Hepatocyte (in vitro differentiated cells): Measurements from ENCODE around the gene ARHGEF25. TPM values are rescaled to one million over a fixed set of nuclear protein-coding genes. Genes with fewer than 3 reads are reported as not detected.

ENCODE experiments used
- DNase-seq: peaks from one replicate; pipeline ENCODE4 v3.0.0-alpha.2; 2016; ENCODE audit warnings: low spot score
- H2AFZ ChIP-seq: fragments of 200-600 bp; sonication (generic); 2 replicates; pipeline ENCODE4 v1.6.0; 2016; ENCODE audit warnings: antibody characterized with exemption, mild to moderate bottlenecking
- H3K27ac ChIP-seq: fragments of 200-600 bp; sonication (generic); 2 replicates; pipeline ENCODE4 v1.5.1; 2016; ENCODE audit warnings: mild to moderate bottlenecking
- H3K27me3 ChIP-seq: fragments of 200-600 bp; sonication (generic); 2 replicates; pipeline ENCODE4 v1.6.1; 2016
- H3K36me3 ChIP-seq: fragments of 200-600 bp; sonication (generic); replicated peaks from 2 replicates; pipeline ENCODE4 v1.5.1; 2016; ENCODE audit warnings: low read depth; ENCODE audit not compliant: insufficient read depth
- H3K4me1 ChIP-seq: fragments of 200-600 bp; sonication (generic); 2 replicates; pipeline ENCODE4 v1.5.1; 2016; ENCODE audit warnings: mild to moderate bottlenecking, moderate library complexity; ENCODE audit not compliant: insufficient read depth
- H3K4me2 ChIP-seq: fragments of 200-600 bp; sonication (generic); 2 replicates; pipeline ENCODE4 v1.6.0; 2016
- H3K4me3 ChIP-seq: fragments of 200-600 bp; sonication (generic); 2 replicates; pipeline ENCODE4 v1.5.1; 2016; ENCODE audit warnings: mild to moderate bottlenecking
- H3K79me2 ChIP-seq: fragments of 200-600 bp; sonication (generic); 2 replicates; pipeline ENCODE4 v1.6.0; 2017; ENCODE audit warnings: mild to moderate bottlenecking
- H3K9me2 ChIP-seq: fragments of 200-600 bp; sonication (generic); replicated peaks from 2 replicates; pipeline ENCODE4 v1.6.0; 2017; ENCODE audit warnings: mild to moderate bottlenecking; ENCODE audit not compliant: insufficient read depth
- H3K9me3 ChIP-seq: fragments of 200-600 bp; sonication (generic); 2 replicates; pipeline ENCODE4 v1.5.1; 2016; ENCODE audit warnings: low read depth, mild to moderate bottlenecking
- H4K20me1 ChIP-seq: fragments of 200-600 bp; sonication (generic); 2 replicates; pipeline ENCODE4 v1.6.0; 2016; ENCODE audit warnings: mild to moderate bottlenecking; ENCODE audit not compliant: insufficient read depth, poor library complexity, severe bottlenecking
- CTCF ChIP-seq: fragments of 200-600 bp; sonication (generic); IDR thresholded peaks from 2 replicates; pipeline ENCODE4 v1.5.1; 2016; ENCODE audit warnings: antibody characterized with exemption, mild to moderate bottlenecking; ENCODE audit not compliant: poor library complexity
- EZH2 ChIP-seq: fragments of 200-600 bp; sonication (generic); IDR thresholded peaks from 2 replicates; pipeline ENCODE4 v1.6.1; 2016; ENCODE audit warnings: antibody characterized with exemption, mild to moderate bottlenecking, borderline replicate concordance
- EZH2phosphoT487 ChIP-seq: fragments of 200-600 bp; sonication (generic); IDR thresholded peaks from one replicate; pipeline ENCODE4 v1.6.1; 2018; ENCODE audit warnings: antibody characterized with exemption, mild to moderate bottlenecking, low read depth, moderate library complexity; ENCODE audit not compliant: unreplicated experiment, severe bottlenecking
- WGBS: methylation state at CpG from one replicate; pipeline ENCODE4 v1.1.6; 2016; ENCODE audit warnings: low lambda C conversion rate; ENCODE audit errors: missing lambda C conversion rate; 5-methylcytosine and 5-hydroxymethylcytosine counted together
- polyA plus RNA-seq: library from polyadenylated mRNA; unstranded; fragments of >200 nt; fragmentation: Nextera tagmentation; extraction: Ambion mirVana; gene quantifications from 2 replicates; pipeline ENCODE4 v1.2.1, GENCODE V29; 2016
- total RNA-seq: library from RNA; depleted of rRNA; stranded (reverse); fragments of >200 nt; gene quantifications from 2 replicates; pipeline ENCODE4 v1.2.3, GENCODE V29; 2014

The ARHGEF25 gene
- total and polyA plus RNA-seq, 2 experiments from 2014 or later = 0.29 to 12.6 TPM

- Histone ChIP-seq H4K20me1 (no peaks in the 10 kb centered on the region), H3K4me2 (peak overlapping the region; percentile 93), H2AFZ (peak overlapping the region; percentile 87), H3K27ac (peak overlapping the region; percentile 69), H3K9me2 (no peaks in the 10 kb centered on the region), H3K27me3 (peaks cover 3% of the 10 kb centered on the region), H3K4me3 (peak overlapping the region; percentile 88), H3K9me3 (no peaks in the 10 kb centered on the region), H3K36me3 (no peaks in the 10 kb centered on the region), H3K4me1 (peaks cover 22% of the 10 kb centered on the region), H3K79me2 (no peaks in the 10 kb centered on the region)
- 8% methylated on average over 22 of the region's 25 CpGs for WGBS
- no peak for TF ChIP-seq EZH2
- TF ChIP-seq CTCF = no peak
- no peak for TF ChIP-seq EZH2phosphoT487
- peak; percentile 47 for DNase-seq
Measured at GRCh38 chr12:57604992-57605810, 6.0 kb upstream of the ARHGEF25 start.

- peaks cover 10% of the 10 kb centered on the region for H3K27me3 ChIP-seq
- TF ChIP-seq EZH2 = no peak
- TF ChIP-seq CTCF = no peak
- no peak for TF ChIP-seq EZH2phosphoT487
Measured at GRCh38 chr12:57605811-57606311, 5.4 kb upstream of the ARHGEF25 start.

GRCh38 chr12:57606399-57606798 is 4.8 kb upstream of the ARHGEF25 start:
- Histone ChIP-seq H3K4me3 (no peak overlapping the region), H3K27me3 (peaks cover 13% of the 10 kb centered on the region), H2AFZ (no peak overlapping the region), H3K9me3 (no peaks in the 10 kb centered on the region), H3K36me3 (no peaks in the 10 kb centered on the region), H3K9me2 (no peaks in the 10 kb centered on the region), H3K27ac (no peak overlapping the region), H3K4me1 (peaks cover 32% of the 10 kb centered on the region), H3K79me2 (no peaks in the 10 kb centered on the region), H3K4me2 (no peak overlapping the region), H4K20me1 (no peaks in the 10 kb centered on the region)
- TF ChIP-seq EZH2 = no peak
- TF ChIP-seq EZH2phosphoT487 = no peak
- no peak for TF ChIP-seq CTCF
- WGBS = 80% methylated on average over 2 of the region's 2 CpGs
- no peak for DNase-seq

More at GRCh38 chr12:57605811-57606311, 5.4 kb upstream of the ARHGEF25 start:
- Histone ChIP-seq H3K4me3 (no peak overlapping the region), H3K9me2 (no peaks in the 10 kb centered on the region), H3K27ac (no peak overlapping the region), H3K4me2 (peak overlapping the region; percentile 93), H3K79me2 (no peaks in the 10 kb centered on the region), H3K9me3 (no peaks in the 10 kb centered on the region), H3K36me3 (no peaks in the 10 kb centered on the region), H3K4me1 (peaks cover 29% of the 10 kb centered on the region), H2AFZ (no peak overlapping the region), H4K20me1 (no peaks in the 10 kb centered on the region)
- WGBS = 81% methylated on average over 4 of the region's 4 CpGs
- no peak for DNase-seq
